Thoracic aorta (tissue), 2 donors: ENCODE measurements around the gene LHX6. TPM values are rescaled to one million over a fixed set of nuclear protein-coding genes. Genes with fewer than 3 reads are reported as not detected.

Experiments used
- ATAC-seq: fragments of 150-250 bp; one replicate; pipeline ENCODE4 v1.8.0; 2017; ENCODE audit warnings: low read depth; ENCODE audit not compliant: insufficient number of reproducible peaks, low FRiP score
- DNase-seq: peaks from one replicate; pipeline ENCODE4 v3.0.0-alpha.2; 2020; ENCODE audit warnings: low spot score
- H3K27ac ChIP-seq, 2 donors: fragments of 200-600 bp; sonication (generic); 1 replicate in 1 of 2; 2 replicates in 1 of 2; pipeline ENCODE4 v1.5.1; 2016; ENCODE audit warnings: mild to moderate bottlenecking in 2 of 2, moderate library complexity in 2 of 2
- H3K27me3 ChIP-seq: fragments of 200-600 bp; sonication (generic); replicated peaks from 2 replicates; pipeline ENCODE4 v1.6.0; 2016; ENCODE audit warnings: mild to moderate bottlenecking; ENCODE audit not compliant: insufficient read depth
- H3K36me3 ChIP-seq: fragments of 200-600 bp; sonication (generic); one replicate; pipeline ENCODE4 v1.5.1; 2016
- H3K4me1 ChIP-seq, 2 donors: fragments of 200-600 bp; sonication (generic); 1 replicate in 1 of 2; 2 replicates in 1 of 2; pipeline versions ENCODE4 v1.5.1 to v1.6.0; 2016; ENCODE audit warnings: low read depth in 2 of 2, mild to moderate bottlenecking in 1 of 2; ENCODE audit not compliant: control insufficient read depth in 1 of 2
- H3K4me3 ChIP-seq: fragments of 200-600 bp; sonication (generic); 2 replicates; pipeline ENCODE4 v1.5.1; 2016; ENCODE audit warnings: mild to moderate bottlenecking
- H3K9me3 ChIP-seq: fragments of 200-600 bp; sonication (generic); 2 replicates; pipeline ENCODE4 v1.5.1; 2016
- CTCF ChIP-seq: fragments of 200-600 bp; sonication (generic); IDR thresholded peaks from one replicate; pipeline ENCODE4 v1.5.1; 2019; ENCODE audit warnings: antibody characterized with exemption
- total RNA-seq, 2 donors: library from RNA; depleted of rRNA; stranded (reverse); fragments of >200 nt; gene quantifications; one replicate each; pipeline versions ENCODE4 v1.1.0 to v1.2.3, GENCODE V29; 2016

LHX6 gene
- total RNA-seq, 2 donors from 2014 or later = 5.0 to 6.5 TPM

- Histone ChIP-seq H3K36me3 (no peaks in the 10 kb centered on the region), H3K27me3 (no peaks in the 10 kb centered on the region), H3K27ac (no peak overlapping the region), H3K4me3 (no peak overlapping the region), H3K4me1 (no peaks in the 10 kb centered on the region), H3K9me3 (no peaks in the 10 kb centered on the region)
- ATAC-seq (no peak), DNase-seq (no peak)
- no peak for TF ChIP-seq CTCF
Observed at GRCh38 chr9:122186301-122186700, 42.5 kb downstream of the LHX6 start.

GRCh38 chr9:122184551-122184950 lies 44.2 kb downstream of the LHX6 start:
- ATAC-seq (no peak), DNase-seq (no peak)
- Histone ChIP-seq H3K4me3 (no peak overlapping the region), H3K27ac (no peak overlapping the region), H3K27me3 (no peaks in the 10 kb centered on the region), H3K9me3 (no peaks in the 10 kb centered on the region), H3K4me1 (no peaks in the 10 kb centered on the region), H3K36me3 (no peaks in the 10 kb centered on the region)
- no peak for TF ChIP-seq CTCF

- DNase-seq (no peak), ATAC-seq (no peak)
- H3K4me1 ChIP-seq = no peaks in the 10 kb centered on the region
- H3K27me3 ChIP-seq = no peaks in the 10 kb centered on the region
- H3K27ac ChIP-seq = no peak overlapping the region
- H3K9me3 ChIP-seq = no peaks in the 10 kb centered on the region
- no peaks in the 10 kb centered on the region for H3K36me3 ChIP-seq
- TF ChIP-seq CTCF = no peak
- H3K4me3 ChIP-seq = no peak overlapping the region
Observed at GRCh38 chr9:122183501-122183900, 45.3 kb downstream of the LHX6 start.

GRCh38 chr9:122180633-122181032 lies 48.1 kb downstream of the LHX6 start:
- DNase-seq = no peak
- H3K4me1 ChIP-seq = no peaks in the 10 kb centered on the region
- no peaks in the 10 kb centered on the region for H3K9me3 ChIP-seq
- no peak overlapping the region for H3K4me3 ChIP-seq
- H3K27ac ChIP-seq = no peak overlapping the region
- H3K36me3 ChIP-seq = no peaks in the 10 kb centered on the region
- no peak for TF ChIP-seq CTCF
- ATAC-seq = no peak
- H3K27me3 ChIP-seq = no peaks in the 10 kb centered on the region

- Histone ChIP-seq H3K27ac (no peak overlapping the region), H3K4me1 (no peaks in the 10 kb centered on the region), H3K36me3 (no peaks in the 10 kb centered on the region), H3K4me3 (no peak overlapping the region), H3K9me3 (no peaks in the 10 kb centered on the region), H3K27me3 (no peaks in the 10 kb centered on the region)
- TF ChIP-seq CTCF = no peak
- ATAC-seq = no peak
- DNase-seq = no peak
Observed at GRCh38 chr9:122179690-122180074, 49.1 kb downstream of the LHX6 start.
